CD4-positive, alpha-beta T cell treated with Interleukin-17A for 1 hour (primary cell): ENCODE results near the gene LUZP2.

ENCODE experiments used
- DNase-seq: peaks from one replicate; pipeline ENCODE4 v3.0.0-alpha.2; 2020

Gene LUZP2

GRCh38 chr11:24636291-24636629 lies 139.4 kb downstream of the LUZP2 start:
- no peak for DNase-seq

GRCh38 chr11:24637520-24637919 lies 140.7 kb downstream of the LUZP2 start:
- no peak for DNase-seq

GRCh38 chr11:24642648-24643047 lies 145.8 kb downstream of the LUZP2 start:
- DNase-seq = no peak

- no peak for DNase-seq
Measured at GRCh38 chr11:24645563-24645962, 148.7 kb downstream of the LUZP2 start.

- DNase-seq = no peak
Measured at GRCh38 chr11:24651873-24652272, 155.0 kb downstream of the LUZP2 start.

DNA sequence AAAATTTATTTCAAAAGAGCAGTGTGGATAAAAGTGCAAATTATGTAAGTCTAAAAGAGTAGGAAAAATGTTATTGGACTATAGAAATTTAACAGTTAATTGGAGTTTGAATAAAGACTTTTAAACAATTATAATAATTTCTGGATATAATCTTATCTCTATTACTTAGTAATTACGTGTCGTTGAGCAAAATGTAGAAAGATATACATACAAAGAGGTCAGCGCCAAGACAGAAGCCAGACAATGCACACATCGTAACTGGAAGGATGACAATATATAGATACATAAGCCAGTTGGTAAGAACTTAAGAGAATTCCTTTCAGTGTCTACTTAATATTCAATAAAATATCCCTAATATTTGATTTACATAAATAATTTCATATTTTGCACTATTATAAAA lies 157.0 kb downstream of the LUZP2 start:
- DNase-seq = no peak

- DNase-seq = no peak
Measured at GRCh38 chr11:24661331-24661730, 164.5 kb downstream of the LUZP2 start.

- DNase-seq = no peak
Measured at GRCh38 chr11:24664399-24664798, 167.5 kb downstream of the LUZP2 start.

GRCh38 chr11:24667353-24667968 lies 170.6 kb downstream of the LUZP2 start:
- no peak for DNase-seq

GRCh38 chr11:24678703-24679348 lies 182.0 kb downstream of the LUZP2 start:
- no peak for DNase-seq

DNA sequence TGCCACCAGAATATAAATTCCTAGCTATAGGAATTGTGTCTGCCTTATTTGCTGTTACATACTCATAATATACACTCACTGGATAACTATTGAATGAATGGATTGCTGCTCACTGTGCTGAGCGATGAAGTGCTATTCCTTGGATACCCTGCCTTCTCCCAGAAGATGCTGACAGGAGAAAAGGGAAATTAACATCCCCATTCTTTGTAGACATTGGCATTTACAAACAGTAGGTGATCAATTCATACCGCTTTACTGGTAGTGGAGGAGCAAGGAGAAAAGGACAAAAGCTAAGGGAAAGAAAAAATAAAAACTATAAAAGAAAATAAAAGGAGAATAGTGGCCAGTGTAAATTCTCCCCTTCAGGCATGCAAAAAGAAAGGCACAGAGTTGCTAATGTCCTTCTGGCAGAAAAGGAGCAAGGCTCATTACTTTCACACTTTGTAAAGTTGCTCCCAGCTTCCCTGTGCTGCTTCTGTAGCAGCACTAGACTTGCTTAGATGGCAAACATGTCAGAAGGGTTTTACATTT lies 183.0 kb downstream of the LUZP2 start:
- no peak for DNase-seq

DNA sequence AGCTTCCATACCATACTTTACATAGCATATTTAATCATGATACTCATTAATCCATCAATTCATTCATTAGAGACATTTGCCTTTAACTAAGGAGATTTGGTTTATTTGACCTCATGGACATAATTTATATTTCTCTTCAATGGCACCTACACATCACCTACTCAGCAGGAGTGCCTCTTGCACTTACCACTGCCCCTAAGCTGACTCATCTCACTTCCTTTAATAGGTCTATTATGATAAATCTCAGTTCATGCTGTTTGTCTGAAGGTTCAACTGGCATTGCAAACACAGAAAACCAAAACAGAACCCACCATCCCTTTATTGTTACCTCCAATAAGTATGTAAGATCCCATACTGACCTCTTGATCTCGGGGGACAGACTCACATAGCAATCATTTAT lies 186.7 kb downstream of the LUZP2 start:
- DNase-seq = no peak

DNA sequence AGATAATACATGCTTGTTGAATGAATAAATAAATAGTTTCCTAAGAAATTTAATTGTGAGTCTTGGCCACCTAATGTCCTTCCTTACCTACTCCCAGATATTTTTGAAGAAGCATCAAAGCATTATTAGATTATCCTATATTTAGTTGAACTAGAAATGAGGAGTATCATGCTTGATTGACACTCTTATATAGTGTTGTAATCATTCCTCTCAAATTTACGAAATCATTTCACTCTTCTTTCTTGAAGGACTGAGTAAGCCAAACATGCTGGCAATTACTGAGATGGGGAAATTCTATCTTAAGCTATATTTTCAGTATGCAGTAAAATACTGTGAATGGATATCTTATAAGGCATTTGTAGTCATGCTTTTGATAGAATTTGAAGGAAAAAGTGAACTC lies 189.0 kb downstream of the LUZP2 start:
- DNase-seq = no peak

DNA sequence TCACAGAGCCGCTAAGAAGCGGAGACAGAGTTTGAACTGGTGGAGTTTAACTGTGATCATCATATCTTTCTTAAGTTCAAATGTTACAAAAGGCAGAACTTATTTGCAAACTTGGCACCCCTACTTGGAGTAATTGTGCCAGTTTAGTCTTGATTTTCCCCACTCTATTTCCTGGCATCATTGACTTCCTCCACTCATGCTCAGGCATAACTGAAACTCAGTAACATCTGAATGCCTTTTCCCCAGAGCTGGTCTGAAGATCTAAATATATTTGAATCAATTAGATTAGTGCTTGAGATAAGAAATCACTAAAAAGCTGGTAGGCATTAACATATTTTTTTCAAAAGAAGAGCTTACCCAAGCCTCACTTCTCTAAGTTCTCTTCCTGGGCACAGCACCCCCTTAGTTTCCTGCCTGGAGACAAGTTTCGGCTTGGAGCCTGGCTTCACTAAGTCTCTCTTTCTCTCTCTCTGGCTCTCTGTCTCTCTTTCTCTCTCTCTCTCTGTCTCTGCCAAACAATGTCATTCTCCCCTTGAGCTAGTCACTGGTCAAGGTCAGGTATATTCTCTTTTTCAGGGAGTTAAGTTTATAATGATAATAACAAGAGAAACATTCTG lies 190.8 kb downstream of the LUZP2 start:
- no peak for DNase-seq

DNA sequence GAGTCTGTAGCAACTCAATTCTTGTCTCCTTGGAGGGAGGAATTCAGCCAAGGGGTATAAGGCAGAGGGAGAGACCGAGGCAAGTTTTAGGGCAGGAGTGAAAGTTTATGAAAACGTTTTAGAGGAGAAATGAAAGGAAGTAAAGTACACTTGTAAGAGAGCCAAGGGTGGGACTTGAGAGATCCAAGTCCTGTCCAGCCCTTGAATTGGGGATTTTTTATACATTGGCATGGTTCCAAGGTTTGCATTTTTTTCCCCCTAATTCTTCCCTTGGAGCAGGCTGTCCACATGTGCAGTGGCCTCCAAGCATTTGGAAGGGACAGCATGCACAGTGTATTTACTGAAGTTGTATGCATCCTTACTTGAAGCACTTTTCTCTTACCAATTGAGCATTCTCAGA lies 192.1 kb downstream of the LUZP2 start:
- DNase-seq = no peak

- DNase-seq = no peak
Measured at GRCh38 chr11:24697522-24698111, 200.8 kb downstream of the LUZP2 start.

- no peak for DNase-seq
Measured at GRCh38 chr11:24704716-24705115, 207.9 kb downstream of the LUZP2 start.

DNA sequence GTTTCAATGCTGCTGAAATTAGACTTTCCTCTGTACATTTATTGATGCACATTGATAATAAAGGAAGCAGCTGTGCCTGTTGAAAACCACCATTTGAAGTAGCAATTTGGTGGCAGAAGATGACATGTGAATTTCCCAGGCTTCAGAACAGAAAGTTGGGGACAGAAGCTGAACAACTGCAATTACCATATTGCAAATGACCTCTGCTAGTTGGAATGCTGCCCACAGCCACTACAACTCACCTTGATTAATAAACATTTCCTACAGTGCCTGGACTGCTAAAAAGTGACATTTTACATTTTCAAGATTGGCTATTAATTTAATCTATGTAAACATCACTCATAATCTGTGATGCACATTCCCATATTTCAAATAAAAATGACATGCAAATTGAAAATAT lies 208.6 kb downstream of the LUZP2 start:
- no peak for DNase-seq

GRCh38 chr11:24708616-24709015 lies 211.8 kb downstream of the LUZP2 start:
- no peak for DNase-seq

GRCh38 chr11:24709928-24710565 lies 213.2 kb downstream of the LUZP2 start:
- DNase-seq = no peak

DNA sequence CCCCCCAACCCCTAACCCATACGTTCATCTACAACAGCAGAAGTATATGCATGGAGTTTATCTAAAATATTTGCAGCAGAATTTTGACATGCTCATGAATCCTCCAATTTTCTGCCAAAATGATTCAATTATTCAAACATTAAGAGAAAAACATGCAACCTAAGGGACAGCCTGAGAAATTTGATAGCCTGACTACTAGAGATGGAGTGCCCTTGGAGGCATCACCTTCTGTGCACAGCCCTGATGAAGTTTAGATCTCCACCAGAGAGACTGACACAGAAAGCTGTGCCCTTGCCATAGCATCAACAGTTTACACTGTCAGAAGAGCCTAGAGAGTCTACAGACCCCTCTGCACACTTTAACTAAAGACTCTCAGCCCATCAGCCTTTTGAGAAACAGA lies 217.7 kb downstream of the LUZP2 start:
- DNase-seq = no peak

GRCh38 chr11:24716403-24716802 lies 219.6 kb downstream of the LUZP2 start:
- DNase-seq = no peak

DNA sequence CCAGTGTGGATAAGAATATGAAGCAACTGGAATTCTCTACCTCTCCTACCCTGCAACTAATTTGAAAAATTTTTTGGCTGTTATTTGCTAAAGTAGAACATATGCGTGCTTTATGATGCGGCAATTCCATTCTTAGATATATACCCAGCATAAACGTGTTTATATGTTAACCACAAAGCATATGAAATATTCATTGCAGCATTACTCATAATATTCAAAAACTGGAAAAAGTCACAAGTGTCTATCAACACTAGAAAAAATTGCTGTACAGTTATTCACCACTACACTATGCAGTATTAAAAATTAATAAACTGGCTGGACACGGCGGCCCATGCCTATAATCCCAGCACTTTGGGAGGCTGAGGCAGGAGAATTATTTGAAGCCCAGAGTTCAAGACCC lies 226.4 kb downstream of the LUZP2 start:
- DNase-seq = no peak

GRCh38 chr11:24731554-24731953 lies 234.7 kb downstream of the LUZP2 start:
- no peak for DNase-seq
